ENCODE measurements around the gene PIK3R3.
"Not testable (repeated sequence)": the region's sequence is repeated elsewhere in the genome, so short reads cannot be mapped to it uniquely, and the experiment has no call there.

The PIK3R3 gene

DNA sequence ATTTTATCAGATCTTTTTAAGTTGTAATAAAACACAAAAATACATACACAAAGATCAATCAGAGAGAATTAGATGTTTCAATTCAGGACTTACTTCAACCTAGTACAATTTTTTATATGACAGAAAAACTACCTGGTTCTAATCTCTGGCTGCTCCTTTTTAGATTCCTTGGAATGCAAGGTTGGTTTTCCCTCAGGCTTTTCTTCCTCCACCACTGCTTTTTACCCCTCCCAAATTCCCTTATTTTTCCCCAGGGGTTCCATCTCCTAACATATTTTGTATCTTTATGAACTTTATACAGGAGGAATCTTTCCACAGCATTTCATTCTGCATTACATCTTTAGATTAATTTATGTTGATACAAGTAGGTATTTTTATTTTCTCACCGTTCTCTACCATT lies 33.2 kb downstream of the PIK3R3 start:
- no peak for DNase-seq

DNA sequence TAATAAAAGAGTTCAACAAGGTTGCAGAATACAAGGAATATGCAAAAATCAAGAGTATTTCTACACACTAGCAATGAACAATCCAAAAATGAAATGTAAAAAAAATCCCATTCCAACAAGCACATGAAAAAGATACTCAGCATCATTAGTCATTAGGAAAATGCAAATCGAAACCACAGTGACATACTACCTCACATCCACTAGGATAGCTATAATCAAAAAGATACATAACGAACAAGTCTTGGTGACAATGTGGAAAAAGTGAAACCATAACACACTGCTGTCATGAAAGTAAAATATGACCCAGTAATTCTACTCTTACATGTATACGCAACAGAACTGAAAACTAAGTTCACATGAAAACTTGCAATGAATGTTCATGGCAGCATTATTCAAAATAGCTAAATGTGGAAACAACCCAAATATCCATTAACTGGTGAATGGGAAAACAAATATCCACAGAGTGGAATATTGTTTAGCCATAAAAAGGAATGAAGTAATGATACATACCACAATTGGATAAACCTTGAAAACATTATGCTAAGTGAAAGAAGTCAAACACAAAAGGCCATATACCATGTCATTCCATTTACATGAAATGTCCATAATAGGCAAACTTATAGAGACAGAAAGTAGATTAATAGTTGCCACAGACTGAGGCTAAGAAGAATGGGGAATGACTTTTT lies 34.3 kb downstream of the PIK3R3 start:
- DNase-seq = no peak

DNA sequence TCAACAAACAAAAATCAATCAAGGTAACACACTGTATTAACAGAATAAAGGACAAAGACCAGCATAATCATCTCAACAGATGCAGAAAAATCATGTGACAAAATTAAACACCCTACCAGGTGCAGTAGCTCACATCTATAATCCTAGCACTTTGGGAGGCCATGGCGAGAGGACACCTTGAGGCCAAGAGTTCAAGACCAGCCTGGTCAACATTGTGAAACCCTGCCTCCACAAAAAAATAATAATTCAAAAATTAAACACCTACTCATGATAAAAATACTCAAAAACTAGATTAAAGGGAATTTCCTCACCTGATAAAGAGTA lies 35.3 kb downstream of the PIK3R3 start:
- no peak for DNase-seq

DNA sequence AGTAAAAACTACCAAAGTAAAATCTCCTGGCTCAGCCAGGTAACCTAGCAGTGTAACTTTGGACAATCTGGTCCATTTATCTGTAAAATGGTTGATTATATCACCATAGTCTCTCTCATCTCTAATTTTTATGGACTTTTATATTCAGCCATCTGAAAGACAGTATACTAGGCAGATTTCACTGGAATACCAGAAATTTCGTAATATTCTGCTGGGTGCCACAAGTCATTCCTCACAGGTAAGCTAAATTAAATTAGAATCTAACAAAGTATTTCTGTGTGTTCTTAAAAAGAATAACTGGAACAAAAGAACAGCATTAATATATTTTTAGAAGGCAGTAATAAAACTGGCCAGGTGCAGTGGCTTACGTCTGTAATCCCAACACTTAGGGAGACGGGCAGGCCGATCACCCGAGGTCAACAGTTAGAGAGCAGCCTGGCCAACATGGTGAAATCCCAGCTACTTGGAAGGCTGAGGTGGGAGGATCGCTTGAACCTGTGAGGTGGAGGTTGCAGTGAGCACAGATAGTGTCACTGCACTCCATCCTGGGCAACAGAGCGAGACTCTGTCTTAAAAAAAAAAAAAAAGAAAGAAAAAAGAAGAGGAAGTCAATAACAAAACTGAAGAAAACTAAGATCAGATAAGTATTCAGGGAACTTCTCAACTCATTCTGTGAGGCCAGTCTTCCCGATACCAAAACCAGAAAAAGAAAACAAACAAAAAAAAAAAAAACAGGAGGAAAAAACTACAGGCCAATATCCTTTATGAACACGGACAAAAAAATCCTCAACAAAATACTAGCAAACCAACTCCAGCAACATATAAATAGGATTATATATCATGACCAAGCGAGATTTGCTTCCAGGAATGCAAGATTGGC lies 35.9 kb downstream of the PIK3R3 start:
- DNase-seq = no peak

DNA sequence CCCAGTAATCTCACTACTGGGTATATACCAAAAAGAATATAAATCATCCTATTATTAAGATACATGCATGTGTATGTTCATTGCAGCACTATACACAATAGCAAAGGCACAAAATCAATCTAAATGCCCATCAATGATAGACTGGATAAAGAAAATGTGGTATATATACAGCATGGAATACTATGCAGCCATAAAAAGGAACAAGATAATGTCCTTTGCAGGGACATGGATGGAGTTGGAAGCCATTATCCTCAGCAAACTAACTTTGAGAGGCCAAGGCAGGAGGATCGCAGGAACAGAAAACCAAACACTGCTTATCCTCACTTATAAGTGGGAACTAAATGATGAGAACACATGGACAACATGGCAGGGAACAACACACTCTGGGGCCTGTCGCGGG lies 37.3 kb downstream of the PIK3R3 start:
- DNase-seq = not testable (repeated sequence)

DNA sequence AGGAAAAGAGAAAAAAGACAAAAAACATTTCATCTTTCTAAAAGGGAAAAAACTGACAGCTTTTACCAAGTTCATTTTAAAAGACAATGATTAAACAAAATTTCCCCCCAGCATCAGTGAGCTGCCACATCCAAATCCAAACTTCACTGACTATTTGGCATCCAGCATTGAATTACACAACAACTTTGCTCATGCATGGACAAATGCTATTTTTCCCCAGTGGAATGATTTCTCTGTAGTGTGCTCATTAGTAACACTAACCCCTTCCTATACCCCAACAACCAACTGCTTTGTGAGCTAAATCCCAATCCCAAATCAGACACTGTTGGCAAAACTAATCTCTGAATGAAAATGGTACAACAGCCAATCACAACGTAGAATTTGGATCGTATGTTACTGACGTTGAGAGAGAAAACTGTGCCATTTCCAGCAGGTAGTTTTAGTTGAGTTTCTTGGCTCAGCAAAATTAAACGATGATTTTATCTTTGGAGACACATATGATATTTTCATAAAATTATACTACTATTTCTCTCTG lies 37.9 kb downstream of the PIK3R3 start:
- no peak for DNase-seq

DNA sequence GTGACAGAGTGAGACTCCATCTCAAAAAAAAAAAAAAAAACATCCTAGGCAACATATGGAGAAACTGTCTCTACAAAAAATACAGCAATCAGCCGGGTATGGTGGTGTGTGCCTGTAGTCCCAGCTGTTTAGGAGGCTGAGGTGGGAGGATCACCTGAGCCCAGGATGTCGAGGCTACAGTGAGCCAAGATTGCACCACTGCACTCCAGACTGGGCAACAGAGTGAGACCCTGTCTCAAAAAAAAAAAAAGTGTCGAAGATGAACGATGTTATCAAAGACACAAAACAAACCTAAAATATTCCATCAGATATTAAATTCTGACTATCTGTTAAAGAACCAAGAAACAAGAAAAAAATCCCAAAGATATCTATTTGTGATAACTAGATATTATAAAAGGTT lies 38.6 kb downstream of the PIK3R3 start:
- not testable (repeated sequence) for DNase-seq

DNA sequence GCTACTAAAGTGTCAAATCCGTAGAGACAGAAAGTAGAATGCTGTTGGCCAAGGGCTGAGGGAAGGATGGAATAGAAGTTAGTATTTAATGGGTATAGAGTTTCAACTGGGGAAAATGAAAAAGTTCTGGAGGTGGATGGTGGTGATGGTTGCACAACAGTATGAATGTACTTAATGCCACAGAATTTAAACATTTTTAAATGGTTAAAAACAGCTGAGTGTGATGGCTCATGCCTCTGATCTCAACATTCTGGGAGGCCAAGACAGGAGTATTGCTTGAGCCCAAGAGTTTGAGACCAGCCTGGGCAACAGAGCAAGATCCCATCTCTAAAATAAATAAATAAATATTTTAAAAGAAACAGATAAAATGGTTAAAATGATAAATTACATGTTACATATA lies 44.5 kb downstream of the PIK3R3 start:
- no peak for DNase-seq

DNA sequence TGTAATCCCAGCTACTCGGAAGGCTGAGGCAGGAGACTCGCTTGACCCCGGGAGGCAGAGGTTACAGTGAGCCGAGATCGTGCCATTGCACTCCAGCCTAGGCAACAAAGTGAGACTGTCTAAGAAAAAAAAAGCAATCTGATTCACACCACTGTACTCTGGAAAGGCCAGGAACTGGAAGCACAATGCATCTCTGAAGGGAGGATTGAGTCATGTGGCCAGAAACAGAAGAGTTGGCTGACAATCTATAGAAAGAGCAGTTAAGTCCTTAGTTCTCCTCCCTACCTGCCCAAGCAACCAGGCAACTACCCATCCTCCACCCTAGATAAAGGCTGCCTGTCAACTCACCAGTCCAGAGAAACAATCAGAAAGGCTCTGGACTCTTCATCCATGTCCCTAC lies 45.9 kb downstream of the PIK3R3 start:
- DNase-seq = no peak

DNA sequence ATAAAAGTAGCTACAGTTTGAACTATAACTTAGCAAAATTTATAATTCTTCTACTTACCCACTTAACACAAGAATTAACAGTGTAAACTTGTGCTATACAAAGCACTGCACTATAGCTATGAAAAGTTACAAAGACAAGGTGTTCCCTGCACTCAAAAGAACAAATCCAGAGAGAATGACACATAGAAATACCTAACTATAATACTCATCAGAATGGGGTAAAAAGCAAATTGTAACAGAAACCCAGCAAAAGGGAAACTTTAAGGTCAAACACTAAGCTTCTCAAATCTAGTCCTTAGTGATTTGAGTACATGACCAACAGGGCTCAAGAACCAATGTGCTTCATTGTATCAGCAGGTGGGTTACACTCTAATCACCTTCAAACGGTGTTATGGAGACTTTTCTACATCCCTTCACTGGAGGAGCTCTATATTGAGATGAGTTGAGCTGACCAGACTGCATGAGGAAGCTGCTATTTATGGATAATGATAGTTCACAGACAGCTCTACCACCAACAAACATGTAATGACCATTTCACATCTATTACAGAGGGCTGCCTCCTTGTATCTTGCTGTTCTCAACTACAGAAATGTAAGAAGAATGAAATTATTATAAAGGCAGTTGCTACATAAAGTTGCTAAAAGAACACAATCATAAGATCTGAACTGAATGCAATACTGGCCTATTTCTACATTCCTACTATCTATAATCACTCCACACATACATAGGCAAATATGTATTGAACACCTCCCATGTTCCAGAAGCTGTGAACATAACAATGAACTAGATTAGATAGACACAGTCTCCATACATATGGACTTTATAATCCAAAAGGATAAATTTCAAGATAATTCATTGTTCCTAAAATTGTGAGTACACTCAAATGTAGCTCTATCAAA lies 47.6 kb downstream of the PIK3R3 start:
- no peak for DNase-seq

DNA sequence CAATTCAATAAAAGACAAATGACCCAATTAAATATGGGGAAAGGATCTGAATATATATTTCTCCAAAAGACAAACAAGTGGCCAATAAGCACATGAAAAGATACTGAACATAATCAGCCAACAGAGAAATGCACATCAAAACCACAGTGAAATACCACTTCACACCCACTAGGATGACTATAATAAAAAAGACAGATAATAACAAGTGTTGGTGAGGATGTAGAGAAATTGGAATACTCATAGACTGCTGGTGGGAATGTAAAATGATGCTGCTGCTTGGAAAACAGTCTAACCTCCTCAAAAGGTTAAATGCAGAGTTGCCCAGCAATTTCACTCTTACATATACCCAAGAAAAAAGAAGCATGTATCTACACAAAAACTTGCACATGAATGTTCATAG lies 48.9 kb downstream of the PIK3R3 start:
- DNase-seq = no peak

DNA sequence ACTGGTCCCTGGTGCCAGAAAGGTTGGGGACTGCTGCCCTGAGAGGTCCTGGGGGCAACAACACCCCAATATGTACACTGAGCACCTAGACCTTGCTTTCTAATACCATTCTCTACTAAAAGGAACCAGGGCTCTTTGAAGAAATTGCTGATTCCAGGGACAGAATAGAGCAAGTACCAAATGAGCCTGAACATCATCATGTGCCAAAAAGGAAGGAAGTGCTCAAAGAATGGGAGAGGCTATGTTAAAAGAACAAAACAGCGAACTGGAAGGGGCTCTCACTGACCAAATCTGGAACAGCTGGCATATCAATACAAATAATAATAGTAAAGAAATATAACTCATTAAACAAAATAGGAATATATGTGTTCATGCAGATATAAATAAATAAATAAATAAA lies 50.8 kb downstream of the PIK3R3 start:
- DNase-seq = no peak

DNA sequence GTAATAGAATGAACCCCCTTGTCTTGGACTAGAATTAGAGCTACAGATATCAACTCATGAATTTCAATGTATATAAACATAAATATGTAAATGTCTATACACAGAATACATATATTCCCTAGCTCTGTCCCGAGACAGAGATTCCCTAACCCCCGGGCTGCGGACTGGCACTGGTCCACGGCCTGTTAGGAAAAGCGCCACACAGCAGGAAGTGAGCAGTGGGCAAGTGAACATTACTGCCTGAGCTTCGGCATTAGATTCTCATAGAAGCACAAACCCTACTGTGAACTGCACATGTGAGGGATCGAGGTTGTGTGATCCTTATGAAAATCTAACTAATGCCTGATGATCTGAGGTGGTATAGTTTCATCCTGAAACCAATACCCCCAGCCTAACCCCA lies 51.2 kb downstream of the PIK3R3 start:
- no peak for DNase-seq

DNA sequence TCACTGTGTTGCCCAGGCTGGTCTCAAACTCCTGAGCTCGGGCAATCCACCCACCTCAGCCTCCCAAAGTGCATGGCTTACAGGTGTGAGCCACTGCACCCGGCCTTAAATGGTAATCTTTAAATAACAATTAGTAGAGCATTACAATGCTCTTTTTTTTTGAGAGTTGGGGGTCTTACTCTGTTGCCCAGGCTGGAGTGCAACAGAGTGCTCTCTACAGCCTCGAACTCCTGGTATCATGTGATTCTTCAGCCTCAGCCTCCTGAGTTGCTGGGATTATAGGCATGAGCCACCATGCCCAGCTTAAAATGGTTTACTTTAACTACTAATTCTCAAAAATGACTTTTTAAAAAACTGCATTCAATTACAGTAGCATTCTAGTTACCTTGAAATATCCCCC lies 52.2 kb downstream of the PIK3R3 start:
- no peak for DNase-seq

DNA sequence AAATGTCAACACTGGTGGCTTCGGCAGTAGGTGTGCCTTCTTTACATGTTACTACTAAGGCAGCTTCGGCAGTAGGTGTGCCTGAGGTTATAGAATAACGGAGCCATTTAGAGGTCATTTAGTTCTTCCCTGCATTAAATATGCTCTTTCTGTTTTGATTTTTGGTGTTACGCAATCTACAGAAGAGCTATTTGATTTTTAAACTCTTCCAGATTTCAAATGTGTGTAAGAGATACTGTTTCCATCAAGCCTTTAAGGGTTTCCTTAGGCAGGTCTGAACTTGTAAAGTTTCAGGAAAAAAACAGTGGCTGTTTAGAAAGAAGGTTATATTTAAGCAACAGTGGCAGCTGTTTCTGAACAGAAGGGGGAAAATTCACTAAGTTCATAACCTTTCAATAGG lies 54.8 kb downstream of the PIK3R3 start:
- DNase-seq = no peak

DNA sequence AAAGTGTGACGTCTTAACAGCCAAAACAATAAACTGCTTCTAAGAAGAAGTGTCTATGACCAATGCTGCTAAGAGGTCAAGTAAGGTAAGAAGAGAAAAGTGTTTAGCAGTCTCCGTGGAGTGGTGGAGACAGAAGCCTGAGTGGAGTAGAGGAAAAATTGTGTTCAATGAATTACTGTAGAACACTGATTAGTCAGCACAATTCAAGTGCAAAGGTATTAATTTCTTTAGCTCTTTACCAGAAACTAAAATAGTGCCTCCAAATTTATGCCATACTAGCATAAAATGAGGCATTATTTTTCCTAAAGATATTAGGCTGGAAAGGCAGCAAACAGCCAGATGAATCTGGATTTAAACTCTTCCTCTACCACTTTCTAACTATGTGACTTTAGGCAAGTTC lies 56.1 kb downstream of the PIK3R3 start:
- DNase-seq = no peak

DNA sequence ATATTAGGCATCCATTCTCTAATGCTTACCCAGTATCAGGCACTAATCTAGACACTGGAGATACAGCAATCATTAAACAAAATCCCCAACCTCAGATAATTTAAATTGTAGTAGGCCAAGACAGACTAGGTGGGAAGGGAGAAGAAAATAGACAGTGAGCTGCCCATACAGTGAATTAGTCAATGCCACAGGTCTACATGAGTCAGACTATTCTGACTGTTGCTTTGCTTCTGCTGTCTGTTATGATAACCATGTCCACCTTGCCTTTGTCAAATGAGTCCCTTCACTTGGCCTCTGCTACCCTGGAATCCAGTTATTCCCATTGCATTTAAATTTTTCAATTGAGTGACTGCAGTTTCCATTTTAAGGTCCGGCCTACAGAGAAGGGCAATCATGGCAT lies 59.5 kb downstream of the PIK3R3 start:
- DNase-seq = no peak

DNA sequence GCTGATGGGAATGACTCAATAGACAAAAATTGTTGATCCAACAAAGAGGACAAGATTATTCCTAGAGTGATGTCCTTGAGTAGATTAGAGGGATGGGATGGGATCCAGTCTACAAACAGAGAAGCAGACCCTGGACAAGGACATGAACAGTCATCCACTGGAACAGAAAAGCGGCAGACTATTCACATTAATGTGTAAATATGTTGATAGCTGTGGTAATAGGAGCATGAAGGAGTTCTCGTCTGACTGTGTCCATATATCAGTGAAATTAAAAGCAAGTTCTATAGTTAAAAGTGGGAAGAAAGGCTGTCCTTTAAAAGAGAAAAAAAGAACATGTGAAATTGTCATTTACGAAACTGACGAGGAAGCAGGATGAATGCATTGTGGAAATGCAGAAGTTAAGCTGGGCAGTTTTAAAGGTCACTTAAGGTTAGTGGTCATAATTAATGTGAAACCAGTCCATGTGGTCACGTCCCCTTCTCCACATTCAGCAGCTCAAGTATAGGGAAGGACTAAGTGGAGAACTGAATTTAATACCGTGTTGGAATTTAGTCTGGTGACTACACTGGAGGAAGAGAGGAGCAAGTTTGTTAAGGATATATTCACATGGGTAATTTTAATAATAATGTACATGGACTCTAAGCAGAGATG lies 62.1 kb downstream of the PIK3R3 start:
- no peak for DNase-seq

DNA sequence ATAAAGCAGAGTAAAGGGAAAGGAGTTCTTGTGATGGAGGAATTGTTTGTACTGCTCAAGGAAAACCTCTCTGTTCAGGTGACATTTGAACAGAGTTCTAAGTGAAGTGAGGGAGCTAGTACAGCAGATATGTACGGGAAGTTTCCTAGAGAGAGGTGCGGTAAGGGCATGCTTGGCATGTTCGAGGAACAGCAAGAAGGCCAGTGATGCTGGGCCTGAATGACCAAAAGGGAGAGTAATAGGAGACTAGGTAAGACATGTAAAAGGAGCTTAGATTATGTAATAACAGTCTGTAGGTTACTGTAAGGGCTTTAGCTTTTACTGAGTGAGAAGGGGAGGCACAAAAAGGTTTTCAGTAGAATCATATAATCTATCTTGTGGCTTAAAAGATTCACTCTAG lies 63.9 kb downstream of the PIK3R3 start:
- no peak for DNase-seq

DNA sequence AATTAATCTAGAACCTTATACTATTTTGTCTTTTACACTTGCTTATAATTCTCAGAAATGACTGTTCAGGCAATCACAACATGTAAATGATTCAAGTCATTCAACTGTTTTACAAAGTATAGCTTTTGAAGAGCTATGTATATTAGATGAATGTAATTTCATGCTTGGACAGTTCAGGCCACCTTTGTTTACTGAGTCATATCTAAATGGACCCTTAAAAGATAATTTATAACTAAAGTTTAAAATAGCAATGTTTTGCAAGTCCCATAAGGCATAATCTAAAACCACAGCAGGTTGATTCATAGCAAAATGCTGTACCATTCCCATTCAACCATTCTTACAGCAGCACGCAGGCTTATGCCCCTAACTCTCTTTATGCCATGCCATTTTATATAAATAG lies 64.8 kb downstream of the PIK3R3 start:
- no peak for DNase-seq

DNA sequence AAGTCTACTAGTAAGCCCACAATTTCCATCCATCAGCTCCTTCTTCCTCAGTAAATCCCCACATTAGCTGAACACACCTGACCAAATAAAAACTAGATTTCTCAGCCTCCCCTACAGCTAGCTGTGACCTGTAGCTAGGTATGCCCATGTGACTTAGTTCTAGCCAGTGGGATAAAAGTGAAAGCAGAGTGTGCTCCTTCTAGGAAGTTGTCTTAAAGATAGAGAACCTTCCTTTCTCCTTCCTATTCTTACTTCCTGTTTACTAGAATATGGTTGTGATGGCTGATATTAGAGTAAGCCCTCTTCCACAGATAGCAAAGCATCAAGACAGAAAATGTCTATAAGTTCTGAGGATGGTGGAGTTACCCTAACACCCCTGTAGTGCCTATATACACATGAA lies 67.0 kb downstream of the PIK3R3 start:
- no peak for DNase-seq

DNA sequence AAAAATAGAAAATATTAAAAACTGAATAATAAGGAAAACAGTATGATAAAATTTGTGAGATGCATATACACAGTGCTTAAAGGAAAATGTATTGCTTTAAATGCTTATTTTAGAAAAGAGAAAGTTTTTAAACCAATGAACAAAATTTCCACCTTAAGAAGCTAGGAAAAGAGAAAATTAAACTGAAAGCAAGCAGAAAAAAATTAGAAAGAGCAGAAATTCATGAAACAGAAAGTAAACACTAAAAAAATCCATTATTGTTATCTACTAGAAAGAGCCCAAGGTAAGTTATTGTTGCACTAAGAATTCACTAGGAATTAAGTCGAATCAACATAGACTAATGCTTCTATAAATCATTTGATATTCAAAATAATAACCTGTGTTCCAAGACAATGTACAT lies 67.7 kb downstream of the PIK3R3 start:
- no peak for DNase-seq

Data from NCI-H187 (cell line).